ENCODE data around the gene PTTG1.

The PTTG1 gene

DNA sequence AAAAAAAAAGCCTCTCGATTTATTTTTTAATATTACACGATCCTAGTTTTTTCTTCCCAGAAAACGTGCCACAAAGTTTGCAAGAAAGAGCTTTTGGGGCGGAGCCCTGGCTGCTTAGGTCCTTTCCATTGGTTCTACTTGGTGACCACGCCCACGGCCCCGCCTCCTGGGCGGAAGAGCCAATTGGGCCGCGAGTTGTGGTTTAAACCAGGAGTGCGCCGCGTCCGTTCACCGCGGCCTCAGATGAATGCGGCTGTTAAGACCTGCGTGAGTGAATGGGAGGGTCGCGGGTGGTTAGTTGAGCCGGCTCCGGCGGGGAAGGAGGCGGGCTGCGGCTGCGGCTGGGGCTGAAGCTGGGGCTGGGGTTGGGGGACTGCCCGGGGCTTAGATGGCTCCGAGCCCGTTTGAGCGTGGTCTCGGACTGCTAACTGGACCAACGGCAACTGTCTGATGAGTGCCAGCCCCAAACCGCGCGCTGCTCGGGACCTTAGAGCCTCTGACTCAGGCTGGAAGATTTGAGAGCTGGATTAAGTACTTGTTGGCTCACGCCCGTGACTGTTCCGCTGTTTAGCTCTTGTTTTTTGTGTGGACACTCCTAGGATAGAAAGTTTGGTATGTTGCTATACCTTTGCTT lies at the start of gene PTTG1:
Gene PTTG1, plus strand, starts transcription at position 231 of the 634 bp plus-strand sequence. CDS start 458 bp downstream, outside the sequence.
- peak; percentile 93 for DNase-seq

- no peak for DNase-seq
These were observed 46.5 kb upstream of the PTTG1 start for GRCh38 chr5:160375166-160375565.

GRCh38 chr5:160375701-160376100 lies 46.0 kb upstream of the PTTG1 start:
- DNase-seq: no peak

- DNase-seq: no peak
These were observed 45.2 kb upstream of the PTTG1 start for GRCh38 chr5:160376416-160376815.

DNA sequence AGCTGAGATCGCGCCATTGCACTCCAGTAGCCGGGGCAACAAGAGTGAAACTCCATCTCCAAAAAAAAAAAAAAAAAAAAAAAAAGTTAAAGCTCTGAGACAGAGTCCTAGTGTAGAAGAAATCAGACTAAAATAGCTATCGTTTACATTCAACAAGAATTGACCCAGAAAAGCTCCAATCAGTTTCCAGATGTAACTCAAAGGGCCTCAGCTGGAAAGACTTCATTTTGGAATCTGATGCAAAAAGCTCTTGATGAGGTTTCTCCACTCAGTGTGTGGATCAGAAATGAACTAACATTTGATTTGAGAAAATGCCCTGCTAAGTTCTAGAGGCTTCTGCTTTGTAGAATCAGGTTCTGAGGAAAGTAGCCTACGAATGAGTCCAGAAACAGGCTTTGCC lies 44.0 kb upstream of the PTTG1 start:
- DNase-seq: no peak

DNA sequence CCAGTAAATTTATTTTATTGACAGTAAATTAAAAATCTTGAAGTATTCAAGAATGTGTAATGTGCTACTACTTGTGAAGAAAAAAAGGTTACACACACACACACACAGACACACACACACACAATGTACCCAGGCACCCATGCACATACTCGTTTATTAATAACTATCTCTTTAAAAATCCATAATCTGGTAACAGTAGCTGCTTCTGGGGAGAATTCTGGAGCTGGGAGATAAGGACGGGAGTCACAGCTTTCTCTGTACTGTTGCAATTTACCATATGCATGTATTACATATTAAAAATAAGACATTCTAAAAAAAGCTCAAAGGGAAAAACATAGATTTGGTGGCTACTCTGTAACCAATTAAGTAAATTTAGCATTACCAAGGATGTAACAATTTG lies 43.3 kb upstream of the PTTG1 start:
- DNase-seq: no peak

GRCh38 chr5:160379511-160379910 lies 42.1 kb upstream of the PTTG1 start:
- no peak for DNase-seq

DNA sequence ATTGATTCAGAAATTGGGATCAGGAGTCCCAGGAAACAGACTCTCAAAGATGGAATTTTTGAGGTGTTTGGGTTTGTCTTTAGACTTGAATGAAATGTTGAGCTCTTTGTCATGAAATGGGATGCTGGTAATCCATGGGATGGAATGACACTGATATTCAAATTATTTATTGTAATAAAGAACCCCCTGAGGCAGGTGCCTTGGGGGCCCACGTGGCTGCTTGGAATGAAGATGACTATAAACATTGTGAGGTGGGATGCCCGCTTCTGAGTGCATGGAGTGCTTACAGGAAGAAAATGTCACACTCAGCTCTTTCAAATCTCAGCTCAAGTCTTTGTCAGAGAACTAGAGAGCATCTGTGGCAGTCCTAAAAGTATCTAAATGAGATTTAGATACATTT lies 41.6 kb upstream of the PTTG1 start:
- no peak for DNase-seq

GRCh38 chr5:160382346-160382745 lies 39.3 kb upstream of the PTTG1 start:
- no peak for DNase-seq

DNA sequence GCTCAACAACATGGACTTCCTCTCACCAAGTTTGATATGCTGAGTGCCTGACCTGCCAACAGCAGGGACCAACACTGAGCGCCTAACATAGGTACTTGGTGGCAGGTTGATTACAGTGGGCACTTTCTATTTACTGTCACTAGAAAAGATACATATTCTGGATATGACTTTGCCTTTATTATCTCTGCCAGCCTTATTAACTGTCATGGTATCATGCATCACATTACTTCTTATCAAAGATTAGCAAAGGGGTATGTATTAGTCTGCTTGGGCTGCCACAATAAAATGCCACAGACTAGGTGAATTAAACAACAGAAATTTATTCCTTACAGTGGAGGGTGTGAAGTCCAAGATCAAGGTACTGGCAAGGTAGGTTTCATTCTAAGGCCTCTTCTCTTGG lies 37.0 kb upstream of the PTTG1 start:
- DNase-seq: no peak

DNA sequence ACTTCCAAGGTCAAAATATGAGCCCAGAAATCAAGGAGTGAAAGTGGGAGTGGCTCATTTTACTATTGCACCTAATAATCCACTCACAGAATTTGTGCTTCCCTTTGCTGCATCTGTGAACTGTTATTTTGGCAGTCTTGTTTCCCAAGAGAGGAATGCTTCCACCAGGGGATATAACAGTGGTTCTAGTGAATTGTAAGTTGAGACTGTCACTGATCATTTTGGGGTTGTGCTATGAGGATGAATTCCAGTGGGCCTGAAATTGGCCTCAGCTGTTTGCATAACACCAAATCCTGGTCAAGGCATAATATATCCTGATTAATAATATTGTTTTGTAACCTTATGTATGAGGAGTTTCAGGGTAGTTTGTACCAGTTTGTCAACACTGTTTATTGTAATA lies 36.2 kb upstream of the PTTG1 start:
- DNase-seq: no peak

DNA sequence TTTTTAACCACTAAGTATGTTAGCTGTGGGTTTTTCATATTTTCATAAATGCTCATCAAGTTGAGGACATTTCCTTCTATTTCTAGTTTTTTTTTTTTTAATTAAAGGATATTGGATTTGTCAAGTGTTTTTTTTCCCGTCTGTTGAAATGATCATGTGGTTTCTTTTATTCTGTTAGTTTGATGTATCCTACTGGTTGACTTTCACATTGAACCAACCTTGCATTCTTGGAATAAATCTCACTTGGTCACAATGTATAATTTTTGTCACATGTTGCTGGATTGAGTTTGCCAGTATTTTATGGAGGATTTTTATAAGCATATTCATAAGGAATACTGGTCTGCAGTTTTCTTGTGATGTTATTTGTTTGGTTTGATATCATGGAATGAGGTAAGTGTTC lies 34.2 kb upstream of the PTTG1 start:
- DNase-seq: no peak

GRCh38 chr5:160390787-160391696 lies 30.6 kb upstream of the PTTG1 start:
- no peak for DNase-seq

- no peak for DNase-seq
These were observed 26.5 kb upstream of the PTTG1 start for GRCh38 chr5:160395111-160395510.

DNA sequence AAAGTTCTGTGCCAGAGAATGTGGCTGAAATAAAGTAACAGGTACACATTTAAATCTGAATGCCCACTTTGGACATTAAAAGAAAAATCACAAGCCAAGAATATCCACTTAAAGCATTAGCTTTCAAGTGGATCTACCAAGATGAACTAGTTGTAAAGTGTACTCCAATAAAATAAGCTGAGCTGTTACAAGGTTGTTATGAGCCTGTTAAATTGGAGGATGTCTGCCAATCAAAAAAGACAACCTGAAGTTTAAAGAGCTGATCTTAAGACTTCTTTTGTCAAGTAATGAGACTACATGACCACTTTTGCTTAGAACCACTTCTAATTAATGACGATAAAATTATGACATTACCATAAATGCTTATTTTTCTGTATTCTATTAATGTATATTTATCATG lies 24.2 kb upstream of the PTTG1 start:
- no peak for DNase-seq

DNA sequence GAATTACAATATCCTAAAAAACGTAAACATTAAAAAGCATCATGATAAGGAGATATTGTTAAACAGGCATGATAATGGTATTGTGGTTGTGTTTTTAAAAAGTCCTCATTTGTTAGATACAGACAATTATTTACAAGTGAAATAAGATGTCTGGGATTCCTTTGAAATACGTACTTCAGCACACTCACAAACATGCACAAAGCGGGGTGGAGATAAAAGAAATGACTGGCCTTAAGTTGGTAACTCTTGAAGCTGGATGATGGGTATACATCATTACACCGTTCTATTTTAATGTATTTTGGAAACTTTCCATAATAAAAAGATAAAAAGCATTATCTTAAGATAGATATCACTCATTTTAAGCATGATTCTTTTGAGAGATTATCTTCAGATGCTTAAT lies 22.8 kb upstream of the PTTG1 start:
- no peak for DNase-seq

- peak; percentile 97 for DNase-seq
These were observed 22.0 kb upstream of the PTTG1 start, which contains the start of gene FAM200C for GRCh38 chr5:160399402-160400353. TSS of gene FAM200C (minus strand) at chr5:160400054. CDS start at chr5:160395490, 4,564 bp downstream.

GRCh38 chr5:160418561-160419457 lies 2.8 kb upstream of the PTTG1 start, which contains the start of gene SLU7:
TSS of gene SLU7 (minus strand) at chr5:160419081. CDS start at chr5:160415294, 3,787 bp downstream.
- peak; percentile 92 for DNase-seq

DNA sequence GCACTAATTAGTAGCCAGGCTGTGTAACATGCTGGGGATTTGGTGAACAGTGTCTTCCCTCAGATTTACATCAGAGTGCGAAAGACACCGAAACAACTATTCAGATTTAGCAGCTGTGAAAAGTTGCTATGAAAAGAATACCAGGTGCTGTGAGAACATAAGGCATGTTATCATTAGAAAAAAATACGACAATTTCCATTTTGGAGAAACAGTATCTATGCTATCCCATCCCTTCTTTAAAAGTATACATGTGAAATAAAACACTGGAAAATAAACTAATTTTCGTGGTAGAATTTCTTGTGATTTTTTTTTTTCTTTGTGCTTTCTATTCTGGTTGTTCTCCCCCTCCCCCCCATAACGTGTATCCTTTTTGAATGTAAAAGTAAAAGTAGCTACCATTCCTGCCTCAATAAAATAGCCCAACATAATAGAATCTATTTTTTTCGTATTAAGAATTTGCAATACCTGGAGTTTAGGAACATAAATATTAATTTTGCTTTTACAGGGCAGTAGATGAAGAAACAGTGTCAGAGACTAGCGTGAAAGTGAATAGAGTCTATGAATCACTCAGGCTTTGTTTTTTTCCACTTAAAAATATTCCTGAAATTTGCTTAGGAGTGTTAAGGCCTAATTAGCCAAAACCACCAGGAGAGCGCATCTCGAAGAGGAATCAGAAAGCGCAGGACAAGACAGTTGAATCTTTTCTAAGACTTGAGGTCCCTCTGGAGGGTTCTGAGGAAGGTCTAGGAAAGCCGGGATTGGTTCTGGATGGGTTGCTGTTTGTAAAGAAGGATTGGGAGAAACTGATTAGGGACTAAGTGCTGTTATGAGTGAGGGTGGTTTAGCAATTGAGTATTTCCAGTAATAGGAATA lies 2.0 kb upstream of the PTTG1 start:
- DNase-seq: no peak

DNA sequence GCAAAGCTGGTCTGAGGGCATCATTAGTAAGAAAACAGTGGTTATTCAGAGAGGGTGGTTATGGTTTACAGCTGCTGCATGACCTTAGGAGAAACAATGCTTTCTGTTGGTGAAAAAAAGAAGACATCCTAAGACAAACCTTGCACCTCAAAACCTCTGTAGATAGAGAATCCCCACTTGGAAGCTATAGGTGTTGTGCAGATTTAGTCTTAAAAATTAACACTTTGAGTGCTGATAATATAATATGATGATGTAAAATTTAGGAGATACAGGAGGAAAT lies 1.4 kb upstream of the PTTG1 start:
- no peak for DNase-seq

DNA sequence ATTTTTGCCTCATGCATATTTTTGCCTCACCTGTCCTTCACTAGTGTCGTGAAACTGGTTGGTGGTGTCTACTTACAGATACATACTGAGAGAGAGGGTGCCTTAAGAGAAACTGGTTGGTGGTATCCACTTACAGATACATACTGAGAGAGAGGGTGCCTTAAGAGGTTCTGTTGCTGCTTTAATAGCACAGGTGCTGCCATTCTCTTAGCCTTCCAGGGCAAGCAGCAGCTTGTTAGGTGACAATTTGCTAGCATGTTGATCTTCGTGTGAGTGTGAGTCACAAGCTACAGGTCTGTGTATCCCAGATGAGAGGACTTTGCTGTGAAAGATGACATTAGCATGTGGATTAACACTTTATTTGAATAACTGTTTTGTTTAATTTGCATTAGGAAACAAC lies 1.4 kb downstream of the PTTG1 start:
- DNase-seq: no peak

Data from retina (tissue), 1 donor.